Activated CD4-positive, alpha-beta T cell treated with anti-CD3 and anti-CD28 coated beads for 1 hour (primary cell): ENCODE data around the gene MEOX2.

Source experiments
- DNase-seq: peaks from one replicate; pipeline ENCODE4 v3.0.0-alpha.2; 2020

Gene MEOX2

DNA sequence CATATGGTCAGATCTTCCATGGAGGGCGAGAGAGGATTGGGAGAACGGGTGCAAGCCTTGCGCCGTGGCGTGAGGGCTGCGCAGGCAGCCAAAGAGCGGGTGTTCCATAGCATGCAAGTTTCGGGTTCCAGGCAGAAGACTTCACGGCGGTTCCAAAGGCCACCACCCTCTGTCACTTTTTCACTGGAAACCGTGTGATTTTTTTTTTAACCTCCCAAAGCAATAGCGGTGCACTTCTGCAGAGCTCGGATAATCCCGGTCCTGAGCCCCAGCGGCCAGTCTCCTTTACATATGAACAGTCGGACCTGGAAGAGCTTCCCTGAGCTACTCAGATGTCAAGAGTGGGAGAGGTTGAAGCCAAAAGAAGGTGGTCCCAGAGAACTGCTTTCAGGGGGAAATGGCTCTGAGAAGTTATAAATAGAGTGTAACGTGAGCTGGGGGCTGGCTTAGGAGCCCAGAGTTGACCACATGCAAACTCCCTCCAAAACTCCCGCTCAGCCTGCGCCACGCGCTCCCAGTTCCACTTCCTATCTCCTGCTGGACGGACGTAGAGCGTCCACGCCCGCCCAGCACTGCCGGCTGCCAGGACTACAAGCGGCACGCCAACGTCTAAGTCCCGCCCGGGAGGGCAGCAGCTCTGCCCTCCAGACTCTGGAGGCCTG is at the start of gene MEOX2:
Gene MEOX2 (minus strand): TSS at position 389 of the 662 bp plus-strand sequence. CDS start 281 bp downstream, at position 108.
- DNase-seq: no peak

DNA sequence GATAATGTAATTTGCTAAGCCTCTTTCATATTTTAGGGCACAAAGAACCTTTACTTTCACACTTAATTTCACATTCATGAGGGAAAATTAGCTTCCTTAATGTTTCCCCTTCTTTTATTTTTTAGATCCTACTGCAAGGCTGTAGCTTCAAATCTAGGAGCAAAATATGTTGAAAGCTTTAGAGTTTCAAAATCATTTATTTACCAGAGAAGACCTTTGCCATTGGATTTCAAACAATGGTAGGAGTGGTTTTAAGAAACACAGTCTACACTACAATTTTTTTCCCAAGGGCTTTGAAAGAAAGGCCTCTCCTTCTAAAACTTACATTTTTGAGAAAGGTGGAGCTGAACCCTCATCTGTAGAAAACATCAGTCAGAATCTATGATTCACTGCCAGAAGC is 43.3 kb upstream of the MEOX2 start:
- DNase-seq: no peak

DNA sequence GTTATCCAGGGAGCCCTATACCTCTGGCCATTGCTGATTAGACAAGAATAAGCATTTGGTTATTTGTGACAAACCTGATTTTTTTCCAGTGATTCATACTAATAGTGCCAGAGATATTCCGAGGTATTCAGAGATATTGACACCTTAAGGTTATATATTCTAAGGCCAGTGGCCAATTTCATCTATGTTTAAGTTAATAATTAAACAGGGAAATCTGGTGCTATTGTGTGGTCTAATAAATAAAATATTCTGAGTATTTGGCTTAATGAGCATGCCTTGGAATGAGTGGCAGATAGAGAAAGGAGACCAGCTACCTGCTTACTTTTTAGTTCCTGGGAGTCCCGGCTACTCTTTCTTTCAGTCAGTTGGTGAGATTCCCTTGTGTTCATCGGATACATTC is 38.6 kb upstream of the MEOX2 start:
- DNase-seq: no peak

DNA sequence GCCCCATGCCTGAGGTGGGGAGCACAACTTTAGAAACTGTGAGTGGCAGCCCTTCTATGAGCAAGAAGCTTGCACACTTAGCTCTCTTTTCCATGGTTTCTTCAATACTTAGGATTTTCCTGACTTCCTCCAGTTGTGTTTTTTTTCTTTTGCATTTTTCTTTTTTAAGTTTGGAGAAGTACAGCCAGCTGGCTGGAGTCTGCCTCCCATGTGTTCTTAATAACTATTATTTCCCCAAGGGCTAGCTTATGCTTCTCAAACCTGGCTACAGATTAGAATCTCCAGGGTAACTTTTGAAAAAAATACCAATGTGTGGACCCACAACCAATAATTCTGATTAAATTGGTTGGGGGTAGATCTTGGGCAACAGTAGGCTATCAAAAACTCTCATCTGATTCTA is 37.4 kb upstream of the MEOX2 start:
- DNase-seq: no peak

DNA sequence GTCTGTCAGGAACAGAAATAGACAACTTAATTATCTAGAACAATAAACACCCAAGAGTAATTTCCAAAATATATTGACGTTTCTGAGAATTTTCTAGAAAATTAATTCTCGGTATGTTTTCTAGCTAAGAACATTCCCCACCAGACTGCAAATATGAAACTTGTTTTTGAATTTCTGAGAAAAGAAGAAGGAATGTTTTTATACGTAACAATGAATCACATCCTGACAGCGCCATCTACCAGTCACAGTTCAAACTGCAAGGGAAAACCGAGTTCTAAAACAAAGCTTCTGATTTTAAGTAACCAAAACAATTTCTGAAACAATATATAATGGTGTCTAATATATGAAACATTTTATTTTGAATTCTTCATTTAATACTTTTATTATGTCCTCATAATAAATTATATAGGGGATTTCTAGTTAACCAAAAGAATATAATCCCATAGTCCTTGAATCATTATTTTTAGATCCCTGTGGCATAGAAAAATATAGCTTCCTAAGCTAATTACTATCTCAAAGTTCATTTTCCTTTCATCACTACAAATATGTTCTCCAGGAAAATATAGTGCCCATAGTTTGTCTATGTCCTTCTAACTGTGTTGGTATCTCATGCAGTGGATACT is 34.5 kb upstream of the MEOX2 start:
- no peak for DNase-seq

DNA sequence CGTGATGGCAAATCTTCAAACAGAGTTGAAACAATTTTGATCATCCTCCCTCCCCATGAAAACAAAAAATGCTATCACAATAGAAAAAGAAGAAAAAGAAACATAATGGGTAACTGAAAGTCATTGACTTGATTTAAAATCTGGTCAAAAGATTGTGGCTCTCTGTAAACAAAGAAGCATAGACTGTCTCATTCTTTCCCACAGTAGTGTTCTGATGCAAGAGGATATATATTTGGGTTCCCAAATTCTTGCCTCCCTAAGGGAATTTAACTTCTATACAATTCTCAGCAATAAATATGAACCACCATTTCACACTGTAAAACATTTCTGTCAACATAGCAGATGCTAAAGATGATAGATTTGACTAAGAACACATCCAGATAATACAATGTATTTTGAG is 32.8 kb upstream of the MEOX2 start:
- DNase-seq: no peak

DNA sequence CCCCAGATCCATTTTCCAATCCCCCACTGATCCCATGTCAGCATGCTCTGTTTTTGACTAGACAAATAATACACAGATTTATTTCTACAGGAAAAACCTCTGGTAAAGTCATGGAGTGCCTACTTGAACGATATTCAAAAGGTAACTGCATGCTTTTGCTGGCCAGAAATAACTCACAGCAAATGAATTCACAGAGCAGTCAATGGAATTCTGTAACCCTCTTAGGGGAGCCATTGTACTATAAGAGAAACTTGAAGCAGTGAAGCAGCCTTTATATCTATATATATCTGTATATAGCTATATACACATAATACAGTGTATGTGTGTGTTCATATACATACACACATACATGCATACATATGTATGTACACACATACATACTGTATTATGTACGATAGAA is 29.0 kb upstream of the MEOX2 start:
- DNase-seq: no peak

DNA sequence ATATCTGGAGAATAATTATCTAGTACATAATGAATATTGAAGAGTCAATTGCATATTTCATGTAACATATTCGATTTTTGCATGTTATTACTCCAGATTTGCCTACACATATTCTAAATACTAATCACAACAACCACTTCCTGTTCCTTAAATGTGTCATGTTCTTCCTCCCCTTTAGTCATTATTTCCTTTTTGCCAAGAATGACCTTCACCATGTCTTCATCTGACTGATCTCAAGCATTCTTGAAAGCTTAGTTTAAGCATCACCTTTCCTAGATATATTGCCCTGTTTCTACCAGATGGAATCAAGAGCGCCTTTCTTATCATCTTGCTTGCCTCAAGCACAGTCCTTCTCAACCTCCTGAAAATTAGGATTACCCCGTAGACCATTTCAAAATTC is 23.5 kb upstream of the MEOX2 start:
- no peak for DNase-seq

DNA sequence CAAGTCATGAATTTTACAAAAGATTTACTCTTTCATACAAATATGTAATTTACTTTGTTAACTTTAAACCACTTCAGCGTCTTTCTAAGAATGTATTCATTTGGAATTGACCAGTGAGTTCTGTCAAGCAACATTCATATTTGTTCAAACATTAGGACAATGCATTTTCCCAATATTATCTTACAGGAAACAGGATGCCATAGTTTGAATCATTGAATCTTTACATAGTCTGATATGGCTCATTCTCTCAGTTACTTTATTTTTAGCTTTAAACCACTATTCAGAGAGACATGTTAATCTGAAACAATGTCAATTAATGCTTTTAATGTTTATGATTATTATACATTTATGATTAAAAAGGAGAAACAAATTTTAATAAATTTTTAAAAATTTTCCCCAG is 21.1 kb upstream of the MEOX2 start:
- DNase-seq: no peak

DNA sequence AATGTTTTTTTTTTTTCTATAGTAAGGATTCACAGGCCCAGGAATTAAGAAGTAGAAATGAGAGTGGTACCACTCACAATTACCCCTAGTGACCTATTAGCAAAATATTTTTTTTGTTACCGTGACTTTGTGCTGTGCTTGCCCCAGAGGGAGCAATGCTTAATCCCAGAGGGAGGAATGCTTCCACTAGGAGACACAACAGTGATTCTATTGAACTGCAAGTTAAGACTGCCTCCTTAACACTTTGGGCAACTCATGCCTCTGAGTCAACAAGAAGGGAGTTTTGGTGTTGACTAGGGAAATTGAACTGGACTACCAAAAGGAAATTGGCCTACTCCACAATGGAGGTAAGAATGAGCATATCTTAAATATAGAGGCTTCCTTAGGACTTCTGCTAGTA is 17.2 kb upstream of the MEOX2 start:
- DNase-seq: no peak

DNA sequence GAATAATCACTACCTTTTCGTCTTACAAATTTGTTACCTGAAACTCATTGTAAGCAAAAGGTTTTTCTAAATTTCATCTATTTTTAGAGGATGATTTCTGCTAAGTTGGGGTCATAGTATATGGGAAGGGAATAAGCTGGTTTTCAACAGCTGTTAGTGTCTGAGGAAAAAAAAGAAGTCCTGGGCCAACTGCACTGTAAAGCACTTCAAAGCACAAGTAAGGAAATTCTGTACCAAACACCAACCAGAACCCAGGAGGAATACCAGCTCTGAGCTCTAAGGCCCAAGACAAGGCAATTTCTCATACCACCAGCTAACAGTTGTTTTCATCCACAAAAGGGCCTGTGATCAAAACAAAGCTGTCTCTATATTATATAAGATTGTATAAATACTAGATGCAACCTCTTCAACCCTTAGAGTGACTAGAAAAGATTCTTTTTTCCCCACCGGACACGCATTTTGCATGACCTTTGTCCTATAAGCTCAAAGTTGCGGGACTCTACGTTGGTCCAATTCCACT is 6.1 kb upstream of the MEOX2 start:
- DNase-seq: no peak

DNA sequence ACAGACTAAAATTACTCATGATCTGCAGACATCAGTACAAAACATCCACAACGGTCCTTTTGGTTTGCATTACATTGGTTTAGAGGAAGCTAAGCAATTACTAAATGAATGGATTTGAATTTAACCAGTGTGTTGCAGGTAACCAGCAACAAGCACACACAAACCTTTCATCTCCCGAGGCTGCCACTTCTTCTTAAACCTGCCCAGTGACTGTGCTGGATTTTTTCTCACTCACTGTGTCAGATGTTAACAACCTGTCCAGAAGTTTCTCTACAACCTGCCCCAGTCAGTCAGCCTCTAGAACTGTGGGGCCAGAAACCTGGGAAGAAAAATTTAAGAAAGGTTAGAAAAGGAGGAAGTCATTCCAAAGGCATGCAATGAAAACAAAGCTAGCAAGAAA is 2.4 kb upstream of the MEOX2 start:
- DNase-seq: no peak

DNA sequence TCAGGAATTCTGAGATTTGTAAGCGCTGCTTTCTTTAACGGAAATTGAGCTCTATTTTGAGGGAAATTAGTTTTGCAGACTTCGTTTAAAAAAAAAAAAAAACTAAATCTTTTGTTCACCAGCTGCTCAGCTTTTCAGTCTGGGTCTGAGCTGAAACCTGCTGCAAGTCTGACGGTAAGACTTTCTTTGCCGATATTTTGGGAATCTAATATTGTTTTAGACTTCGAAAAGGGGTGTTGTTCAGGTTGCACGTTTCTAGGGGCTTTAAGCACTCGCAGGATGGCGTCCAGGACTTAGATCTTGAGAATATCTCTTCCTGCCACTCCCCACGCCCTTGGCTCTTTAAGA is 1.8 kb upstream of the MEOX2 start:
- DNase-seq: no peak

DNA sequence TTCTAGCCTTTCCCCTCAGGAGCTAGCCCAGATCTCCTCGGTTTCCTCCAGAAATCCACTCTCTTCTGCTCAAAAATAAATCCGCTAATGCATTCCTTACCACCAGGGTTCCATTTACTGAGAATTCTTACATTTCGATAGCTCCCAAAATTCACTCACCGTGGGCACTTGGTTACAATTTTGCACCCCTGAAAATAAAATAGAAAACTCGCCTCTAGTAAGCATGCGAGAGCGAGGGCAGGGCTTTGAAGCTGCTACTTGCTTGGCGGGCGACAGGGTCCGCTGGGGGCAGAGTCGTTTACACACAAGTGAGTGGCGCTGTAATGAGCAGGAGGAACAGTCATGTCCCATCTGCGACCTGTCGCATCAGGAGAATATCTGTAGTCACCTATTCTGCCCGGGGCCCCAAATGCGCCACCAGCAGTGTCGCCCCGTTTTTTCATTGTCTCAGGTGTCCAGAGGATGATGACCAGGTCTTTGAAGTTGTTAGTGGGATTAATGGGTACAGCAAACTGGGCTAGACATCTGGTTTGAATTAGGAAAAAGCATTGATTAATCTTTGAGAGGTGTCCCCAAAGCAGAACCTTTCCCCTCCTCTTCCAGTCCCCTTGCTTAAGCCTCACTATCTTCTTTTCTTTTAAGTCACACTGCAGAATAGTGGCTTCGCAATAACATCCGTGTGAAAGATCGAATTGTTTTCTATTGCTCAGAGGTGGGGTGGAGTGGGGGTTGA is 1.2 kb upstream of the MEOX2 start:
- no peak for DNase-seq

DNA sequence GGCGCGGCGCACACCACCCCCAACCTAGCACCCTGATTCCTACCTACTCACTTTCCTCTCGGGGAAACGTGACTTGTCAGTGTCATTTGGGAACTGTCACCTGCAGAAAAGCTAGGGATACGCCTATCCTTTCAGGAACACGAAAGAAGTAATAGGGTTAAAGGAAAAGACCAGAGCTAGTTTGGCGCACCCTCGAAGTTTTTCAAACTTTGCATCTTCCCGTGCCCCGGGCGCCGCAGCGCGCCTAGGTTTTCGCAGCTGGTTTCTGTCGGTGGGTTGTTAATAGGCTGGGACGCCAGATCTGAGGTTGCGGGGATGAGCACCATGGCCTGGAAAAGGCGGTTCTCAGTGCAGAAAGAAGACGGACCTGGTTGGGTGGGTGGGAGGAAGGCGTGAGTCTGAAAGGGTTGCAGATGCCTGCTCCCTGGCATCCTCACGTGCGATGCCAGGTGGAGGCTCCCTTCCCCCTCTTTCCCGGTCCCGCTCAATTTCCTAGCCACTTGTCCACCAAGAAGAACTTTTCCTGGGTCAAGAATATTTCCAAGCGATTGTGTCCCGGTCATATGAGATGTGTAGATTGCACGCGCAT is 568 bp upstream of the MEOX2 start:
- no peak for DNase-seq

DNA sequence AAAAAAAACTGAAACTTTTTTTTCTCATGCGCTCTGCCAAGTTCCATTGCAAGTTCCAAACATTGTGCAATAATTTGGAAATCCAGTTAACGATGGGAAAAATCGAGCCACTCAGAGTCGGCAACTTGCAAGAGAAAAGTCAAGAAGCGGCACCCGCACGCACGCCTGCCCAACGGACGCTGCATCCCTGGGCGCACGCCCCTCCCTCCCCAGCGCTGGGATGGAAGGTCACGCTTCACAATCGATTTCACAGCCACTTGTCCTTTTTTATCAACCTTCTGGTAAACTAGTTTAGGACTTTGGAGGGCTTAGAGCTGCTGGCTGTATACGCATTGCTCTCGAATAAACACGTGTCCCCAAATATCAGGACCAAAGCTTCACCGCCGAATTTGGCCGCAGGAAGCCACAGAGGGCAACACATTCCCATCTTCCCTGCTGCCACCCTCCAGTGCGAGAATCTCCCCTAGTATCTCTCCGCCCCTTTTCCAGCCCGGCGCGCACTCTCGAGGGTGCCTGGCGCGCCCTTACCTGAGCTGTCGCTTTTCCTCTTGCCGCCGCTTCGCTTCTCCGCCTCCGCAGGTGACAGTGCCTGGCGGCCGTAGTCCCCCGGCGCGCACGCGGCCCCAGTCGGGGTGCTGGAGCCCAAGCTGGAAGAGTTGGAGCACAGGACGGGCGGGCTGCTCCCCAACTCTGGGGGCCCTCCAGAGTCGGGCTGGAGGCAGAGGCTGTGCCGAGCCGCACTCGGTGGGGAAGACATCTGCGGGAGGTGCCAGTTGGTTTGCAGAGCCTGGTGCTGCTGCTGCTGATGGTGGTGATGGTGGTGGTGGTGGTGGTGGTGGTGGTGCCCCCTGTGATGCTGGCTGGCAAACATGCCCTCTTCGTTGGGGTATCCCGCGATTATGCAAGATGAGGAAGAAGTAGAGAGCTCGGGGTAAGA is 857 bp downstream of the MEOX2 start:
- DNase-seq: no peak

DNA sequence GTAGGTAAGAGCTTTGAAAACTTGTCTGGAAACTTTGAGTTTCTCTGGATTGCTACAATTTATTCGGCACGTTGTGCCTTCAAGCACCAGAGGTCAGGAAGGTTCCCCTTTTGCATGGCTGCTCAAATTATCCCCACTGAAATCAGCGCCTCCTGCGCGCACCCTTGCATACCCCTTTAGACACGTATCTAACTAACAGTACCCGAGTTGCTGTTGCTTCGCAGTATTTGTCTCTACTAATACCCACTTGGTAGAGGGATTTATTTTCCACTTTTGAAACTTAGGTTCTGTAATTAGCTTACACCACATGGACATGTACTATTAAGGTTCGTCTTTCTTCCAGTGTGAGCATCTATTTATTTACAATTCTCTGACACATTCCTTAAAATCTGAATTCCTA is 1.6 kb downstream of the MEOX2 start:
- DNase-seq: no peak

DNA sequence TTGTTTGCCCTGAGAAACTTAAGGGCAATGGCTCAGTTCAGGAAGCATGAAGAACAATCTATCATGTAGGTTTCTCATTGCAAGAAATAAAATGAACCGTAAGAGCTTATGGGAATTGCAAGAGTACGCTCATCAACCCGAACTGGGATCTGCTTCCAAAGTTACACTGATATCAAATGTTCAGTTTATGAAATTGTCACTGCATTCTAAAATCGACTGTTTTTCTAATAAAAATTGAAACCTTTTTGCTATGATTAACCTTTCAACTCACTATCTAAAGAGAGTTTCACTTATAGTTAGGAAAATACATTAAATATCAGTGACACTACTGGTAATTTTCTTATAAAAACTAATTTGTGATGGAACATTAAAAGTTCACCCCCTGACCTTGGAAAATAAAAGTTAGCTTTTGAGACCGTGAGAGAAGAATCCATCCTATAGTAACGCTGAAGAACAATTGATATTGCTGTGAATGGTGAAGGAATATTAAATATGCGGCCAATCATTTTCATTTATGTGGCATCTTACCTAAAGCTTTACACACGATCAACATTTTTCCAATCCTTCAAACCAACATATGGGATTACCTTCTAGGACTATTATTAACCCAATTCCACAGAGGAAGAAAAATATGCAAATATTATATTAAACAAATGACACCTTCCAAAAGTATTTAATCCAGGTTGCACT is 2.2 kb downstream of the MEOX2 start:
- DNase-seq: no peak

DNA sequence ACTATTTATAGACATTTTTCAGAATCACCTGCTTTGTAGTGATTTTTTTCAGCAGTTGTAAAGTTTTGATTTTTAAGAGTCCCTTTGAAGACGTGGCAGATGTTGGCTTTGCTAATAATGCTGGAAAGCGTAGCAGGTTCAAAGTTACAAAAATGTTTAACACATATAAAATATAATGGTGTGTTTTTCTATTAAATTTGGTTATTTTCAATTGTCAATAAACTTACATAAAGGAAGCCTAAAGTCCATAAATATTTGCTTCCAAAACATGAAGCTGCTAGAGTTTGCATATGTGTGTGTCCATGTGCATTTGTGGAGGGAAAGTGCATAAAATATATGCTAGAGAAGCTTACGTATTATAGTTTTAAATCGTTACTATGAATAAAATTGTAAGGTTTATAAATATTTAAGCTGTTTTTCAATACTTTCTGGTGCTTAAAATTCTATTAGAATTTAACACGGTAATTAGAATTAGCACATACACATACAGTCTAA is 3.7 kb downstream of the MEOX2 start:
- no peak for DNase-seq

DNA sequence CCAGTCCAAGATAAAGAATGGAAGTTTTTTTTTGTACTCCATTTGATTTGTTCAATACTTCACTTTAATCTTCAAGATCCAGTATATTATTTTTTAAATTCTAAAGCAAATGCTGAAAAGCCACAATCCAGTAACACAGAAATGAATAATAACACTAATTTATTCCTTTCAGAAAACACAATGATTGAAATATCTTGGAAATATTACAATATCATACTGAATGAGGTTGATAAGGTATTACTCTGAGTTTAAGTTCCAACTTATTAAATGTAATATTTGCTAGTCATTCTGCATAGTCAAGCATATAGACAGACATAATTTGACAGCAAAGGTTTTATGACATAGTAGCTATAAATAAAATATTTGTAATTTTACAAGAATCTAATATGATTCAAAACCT is 4.4 kb downstream of the MEOX2 start:
- DNase-seq: no peak

DNA sequence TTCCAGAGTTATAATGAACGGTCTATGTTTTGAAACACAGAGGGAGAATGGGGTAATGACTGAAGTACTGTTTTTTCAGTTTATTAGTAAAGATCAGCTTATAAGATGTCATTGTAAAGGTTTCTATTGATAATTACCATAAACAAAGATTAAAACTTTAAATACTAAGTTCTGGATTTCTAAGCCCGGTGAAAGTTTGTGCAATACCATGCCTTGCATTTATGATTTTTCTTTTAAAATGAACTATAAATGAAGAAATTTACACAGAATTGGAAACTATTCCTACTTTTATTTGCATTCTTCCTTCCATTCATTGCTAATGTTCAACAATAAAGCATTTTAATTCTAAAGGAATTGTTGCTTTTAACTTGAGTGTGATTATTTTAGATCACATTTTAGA is 4.9 kb downstream of the MEOX2 start:
- DNase-seq: no peak

DNA sequence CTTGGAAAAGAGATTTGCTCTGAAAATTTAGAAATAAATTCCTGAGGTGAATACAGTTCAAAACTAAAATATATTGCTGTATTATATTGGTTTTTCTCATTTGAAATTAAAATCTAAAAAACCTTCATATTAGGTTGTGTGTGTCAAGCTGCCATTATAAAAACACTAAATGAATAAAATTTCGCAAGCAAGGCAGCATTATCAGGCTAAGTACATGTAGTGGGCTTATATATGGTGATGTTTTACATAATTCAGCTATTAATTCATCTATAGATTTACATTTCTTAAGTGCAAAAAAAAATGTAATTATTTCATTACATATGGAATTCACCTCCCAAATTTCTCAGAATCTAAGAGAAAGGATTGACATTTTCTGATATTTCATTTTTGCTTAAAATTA is 5.3 kb downstream of the MEOX2 start:
- no peak for DNase-seq
